Panc1 (cell line): ENCODE measurements around the gene NTNG2. TPM values are rescaled to one million over a fixed set of nuclear protein-coding genes. Genes with fewer than 3 reads are reported as not detected.

Source experiments
- ATAC-seq: fragments of 200-7000 bp; cut with Tn5 transposase; 2 replicates; pipeline ENCODE4 v1.9.1; 2020; ENCODE audit warnings: mild to moderate bottlenecking, moderate library complexity
- BruUV-seq: library from RNA; stranded (reverse); fragments of 400-500 nt; replicated peaks from 2 replicates; lab custom pipeline; 2021; lab: Mats Ljungman, UMichigan
- CTCF ChIA-PET: fragments of 300-600 bp; sonication (Branson Sonifier 250); formaldehyde crosslinking; loops from one replicate; lab custom pipeline; 2022; ENCODE audit warnings: antibody characterized with exemption; lab: Charles Lee
- POLR2A ChIA-PET: fragments of 300-600 bp; sonication (Branson Sonifier 250); formaldehyde crosslinking; loops from one replicate; lab custom pipeline; 2022; ENCODE audit warnings: antibody characterized with exemption; lab: Charles Lee
- DNase-seq: peaks from one replicate; pipeline ENCODE4 v3.0.0-alpha.2; 2010; ENCODE audit warnings: low read depth, low spot score
- H3K27ac ChIP-seq: 2 replicates; pipeline ENCODE4 v1.5.1; 2011; ENCODE audit warnings: mild to moderate bottlenecking, low read length, inconsistent platforms
- H3K27me3 ChIP-seq: fragments of 200-500 bp; sonication (Bioruptor generic); 2 replicates; pipeline ENCODE4 v1.6.0; 2014; ENCODE audit warnings: low read length, inconsistent platforms; ENCODE audit not compliant: control insufficient read depth, insufficient read depth
- H3K36me3 ChIP-seq: fragments of 200-500 bp; sonication (Bioruptor generic); 2 replicates; pipeline ENCODE4 v1.5.1; 2014; ENCODE audit warnings: inconsistent platforms, mild to moderate bottlenecking, low read length, moderate library complexity; ENCODE audit not compliant: control insufficient read depth, insufficient read depth
- H3K4me1 ChIP-seq: 2 replicates; pipeline ENCODE4 v1.5.1; 2011; ENCODE audit warnings: inconsistent platforms, mild to moderate bottlenecking, low read length, moderate library complexity; ENCODE audit not compliant: control insufficient read depth, insufficient read depth
- H3K4me3 ChIP-seq, 2 experiments: 2 replicates each; pipeline ENCODE4 v1.5.1; 2011 to 2012; ENCODE audit warnings: low read depth in 2 of 2, low read length in 2 of 2, mild to moderate bottlenecking in 2 of 2, inconsistent platforms in 1 of 2, moderate library complexity in 1 of 2
- H3K9me3 ChIP-seq: fragments of 200-500 bp; sonication (Bioruptor generic); 2 replicates; pipeline ENCODE4 v1.5.1; 2014; ENCODE audit warnings: low read depth, mild to moderate bottlenecking, inconsistent platforms, low read length, moderate library complexity; ENCODE audit not compliant: control insufficient read depth, insufficient read depth
- CTCF ChIP-seq: fragments of 450-650 bp; IDR thresholded peaks from 2 replicates; pipeline ENCODE4 v1.5.1; 2017; ENCODE audit warnings: mild to moderate bottlenecking
- POLR2AphosphoS5 ChIP-seq: IDR thresholded peaks from 2 replicates; pipeline ENCODE4 v1.6.1; 2012; ENCODE audit warnings: mild to moderate bottlenecking, low read depth, low read length, moderate library complexity
- REST ChIP-seq, 2 experiments: IDR thresholded peaks; 2 replicates each; pipeline ENCODE4 v1.6.1; 2011 to 2012; ENCODE audit warnings: low read depth in 2 of 2, control low read depth in 1 of 2, low read length in 1 of 2, mild to moderate bottlenecking in 1 of 2, moderate library complexity in 1 of 2; ENCODE audit not compliant: insufficient read depth in 1 of 2
- SIN3A ChIP-seq: IDR thresholded peaks from 2 replicates; pipeline ENCODE4 v1.6.1; 2012; ENCODE audit warnings: low read depth, mild to moderate bottlenecking, low read length, moderate library complexity, borderline replicate concordance; ENCODE audit not compliant: insufficient read depth
- TCF7L2 ChIP-seq: IDR thresholded peaks from 2 replicates; pipeline ENCODE4 v1.6.1; 2011; ENCODE audit warnings: mild to moderate bottlenecking, low read depth, low read length, inconsistent platforms
- in situ Hi-C: cut with HindIII; loops from 2 replicates; pipeline ENCODE4 v1.10.0; 2016; ENCODE audit warnings: low sequenced_read_pairs, low pct_unique_long_range_greater_than_20kb
- intact Hi-C: fragments of 100-400 bp; cut with micrococcal nuclease; formaldehyde crosslinking; loops from one replicate; pipeline ENCODE4 v1.10.0; 2022; ENCODE audit not compliant: unreplicated experiment
- total RNA-seq: library from RNA; stranded (reverse); gene quantifications from one replicate; pipeline ENCODE4 v1.2.1, GENCODE V29; 2021; ENCODE audit not compliant: unreplicated experiment

Gene NTNG2
- total RNA-seq, 1 experiment from 2014 or later = 5.1 TPM

DNA sequence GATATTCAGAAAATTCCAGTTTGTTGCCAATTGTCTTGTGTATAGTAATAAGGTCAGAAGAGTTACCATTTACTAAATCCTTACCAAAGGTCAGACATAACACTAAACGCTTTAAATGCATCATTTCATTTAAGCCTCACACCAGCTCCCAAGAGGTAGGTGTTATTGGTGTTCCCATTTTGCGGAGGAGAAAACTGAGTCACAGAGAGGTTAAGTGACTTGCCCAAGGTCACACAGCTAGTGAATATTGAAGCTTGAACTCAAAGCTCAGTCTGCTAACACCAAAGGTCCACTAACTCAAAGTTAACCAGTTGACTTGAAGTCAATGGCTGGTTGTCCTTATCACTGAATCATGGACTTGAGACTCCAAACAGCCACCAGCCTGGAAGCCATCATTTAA, 40.8 kb upstream of the NTNG2 start:
- no TSS peak for BruUV-seq
- intact Hi-C loops = no loop called here
- TF ChIP-seq TCF7L2 (no peak), POLR2AphosphoS5 (no peak), SIN3A (no peak), CTCF (no peak), REST (IDR thresholded peaks at IDR 0.05; ENCODE audit: insufficient read depth in 1 of 2, low read depth in 2 of 2, low read length in 1 of 2) (no peak)
- ChIA-PET POLR2A (no interaction called here), CTCF (no interaction called here)
- peaks cover 5% of the 10 kb centered on the region for H3K27me3 ChIP-seq
- DNase-seq (no peak), ATAC-seq (no peak)
- in situ Hi-C loops = no loop called here
- no peaks in the 10 kb centered on the region for H3K36me3 ChIP-seq
- H3K4me1 ChIP-seq = no peaks in the 10 kb centered on the region
- no peak overlapping the region for H3K4me3 ChIP-seq
- H3K9me3 ChIP-seq = no peaks in the 10 kb centered on the region
- H3K27ac ChIP-seq = no peak overlapping the region

- ATAC-seq (no peak), DNase-seq (no peak)
- ChIA-PET POLR2A (interaction anchor here (0.6 kb wide), 1 partner anchor 1780 kb away, joined by 5 read pairs; no protein-coding TSS in a partner anchor), CTCF (no interaction called here)
- intact Hi-C loops = no loop called here
- no peak overlapping the region for H3K4me3 ChIP-seq
- H3K27me3 ChIP-seq = peaks cover 2% of the 10 kb centered on the region
- no peak overlapping the region for H3K27ac ChIP-seq
- H3K36me3 ChIP-seq = no peaks in the 10 kb centered on the region
- H3K4me1 ChIP-seq = no peaks in the 10 kb centered on the region
- in situ Hi-C loops = no loop called here
- BruUV-seq = no TSS peak
- TF ChIP-seq CTCF (no peak), TCF7L2 (no peak), POLR2AphosphoS5 (no peak), SIN3A (no peak), REST (IDR thresholded peaks at IDR 0.05; ENCODE audit: insufficient read depth in 1 of 2, low read depth in 2 of 2, low read length in 1 of 2) (no peak)
- no peaks in the 10 kb centered on the region for H3K9me3 ChIP-seq
Observed at GRCh38 chr9:132124800-132125199, 37.1 kb upstream of the NTNG2 start.
